ENCODE data around the gene PRKCB.

The PRKCB gene

GRCh38 chr16:23940111-23940510 lies 104.3 kb downstream of the PRKCB start:
- TF ChIP-seq, protein P1, sequence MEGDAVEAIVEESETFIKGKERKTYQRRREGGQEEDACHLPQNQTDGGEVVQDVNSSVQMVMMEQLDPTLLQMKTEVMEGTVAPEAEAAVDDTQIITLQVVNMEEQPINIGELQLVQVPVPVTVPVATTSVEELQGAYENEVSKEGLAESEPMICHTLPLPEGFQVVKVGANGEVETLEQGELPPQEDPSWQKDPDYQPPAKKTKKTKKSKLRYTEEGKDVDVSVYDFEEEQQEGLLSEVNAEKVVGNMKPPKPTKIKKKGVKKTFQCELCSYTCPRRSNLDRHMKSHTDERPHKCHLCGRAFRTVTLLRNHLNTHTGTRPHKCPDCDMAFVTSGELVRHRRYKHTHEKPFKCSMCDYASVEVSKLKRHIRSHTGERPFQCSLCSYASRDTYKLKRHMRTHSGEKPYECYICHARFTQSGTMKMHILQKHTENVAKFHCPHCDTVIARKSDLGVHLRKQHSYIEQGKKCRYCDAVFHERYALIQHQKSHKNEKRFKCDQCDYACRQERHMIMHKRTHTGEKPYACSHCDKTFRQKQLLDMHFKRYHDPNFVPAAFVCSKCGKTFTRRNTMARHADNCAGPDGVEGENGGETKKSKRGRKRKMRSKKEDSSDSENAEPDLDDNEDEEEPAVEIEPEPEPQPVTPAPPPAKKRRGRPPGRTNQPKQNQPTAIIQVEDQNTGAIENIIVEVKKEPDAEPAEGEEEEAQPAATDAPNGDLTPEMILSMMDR (IDR thresholded peaks at IDR 0.05; ENCODE audit: control insufficient read depth, insufficient read depth, low read depth, low read length, missing control alignments) = no peak
- no peak for DNase-seq (ENCODE audit: low read depth)
- no peak overlapping the region for H3K4me3 ChIP-seq (ENCODE audit: control insufficient read depth, low read depth, low read length)

DNA sequence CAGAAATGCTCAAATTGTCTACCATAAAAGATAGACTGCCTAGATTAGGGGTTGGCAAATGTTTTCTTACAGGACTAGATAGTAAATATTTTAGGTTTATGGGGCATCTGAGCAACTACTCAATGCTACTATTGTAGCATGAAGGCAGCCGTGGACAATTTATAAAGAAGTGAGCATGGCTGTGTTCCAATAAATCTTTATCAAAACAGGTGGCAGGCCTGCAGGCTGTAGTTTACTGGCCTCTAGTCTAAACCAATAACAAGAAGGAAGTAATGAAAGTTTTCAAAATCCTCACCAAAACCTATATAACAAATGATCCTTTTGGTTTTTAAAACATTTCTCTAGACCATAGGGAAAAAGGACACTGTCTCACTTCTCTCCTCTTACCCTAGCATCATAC lies 105.2 kb downstream of the PRKCB start:
- TF ChIP-seq, protein P1 (IDR thresholded peaks at IDR 0.05; ENCODE audit: control insufficient read depth, insufficient read depth, low read depth, low read length, missing control alignments) = no peak
- DNase-seq (ENCODE audit: low read depth) = no peak
- H3K4me3 ChIP-seq (ENCODE audit: control insufficient read depth, low read depth, low read length) = no peak overlapping the region

- DNase-seq (ENCODE audit: low read depth) = no peak
These were observed 106.3 kb downstream of the PRKCB start for GRCh38 chr16:23941963-23942564.

GRCh38 chr16:23943604-23944003 lies 107.8 kb downstream of the PRKCB start:
- TF ChIP-seq, protein P1 (IDR thresholded peaks at IDR 0.05; ENCODE audit: control insufficient read depth, insufficient read depth, low read depth, low read length, missing control alignments) = no peak
- no peak for DNase-seq (ENCODE audit: low read depth)
- no peak overlapping the region for H3K4me3 ChIP-seq (ENCODE audit: control insufficient read depth, low read depth, low read length)

More at GRCh38 chr16:23941963-23942564, 106.3 kb downstream of the PRKCB start:
- TF ChIP-seq, protein P1 (IDR thresholded peaks at IDR 0.05; ENCODE audit: control insufficient read depth, insufficient read depth, low read depth, low read length, missing control alignments) = no peak
- H3K4me3 ChIP-seq (ENCODE audit: control insufficient read depth, low read depth, low read length) = no peak overlapping the region

DNA sequence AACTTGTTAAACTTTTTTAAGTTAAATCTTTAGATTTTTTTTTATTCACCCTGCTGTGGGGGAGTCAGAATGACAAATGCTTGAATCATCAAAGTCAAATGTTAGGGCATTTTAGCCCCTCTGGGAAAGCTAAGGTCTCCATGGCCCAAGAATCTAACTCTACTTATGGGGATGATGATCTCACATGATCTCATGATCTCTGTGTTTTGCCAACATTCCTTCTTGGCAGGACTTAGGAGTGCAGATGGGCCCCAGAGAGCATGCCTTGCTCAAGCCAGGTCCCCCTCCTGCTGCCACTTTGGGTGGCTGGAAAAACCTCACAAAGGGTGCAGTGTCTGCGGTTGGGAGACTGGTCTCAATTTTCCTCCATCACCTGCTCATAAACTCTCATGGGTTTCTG lies 108.6 kb downstream of the PRKCB start:
- no peak for DNase-seq (ENCODE audit: low read depth)
- no peak overlapping the region for H3K4me3 ChIP-seq (ENCODE audit: control insufficient read depth, low read depth, low read length)
- TF ChIP-seq, protein P1 (IDR thresholded peaks at IDR 0.05; ENCODE audit: control insufficient read depth, insufficient read depth, low read depth, low read length, missing control alignments) = no peak

DNA sequence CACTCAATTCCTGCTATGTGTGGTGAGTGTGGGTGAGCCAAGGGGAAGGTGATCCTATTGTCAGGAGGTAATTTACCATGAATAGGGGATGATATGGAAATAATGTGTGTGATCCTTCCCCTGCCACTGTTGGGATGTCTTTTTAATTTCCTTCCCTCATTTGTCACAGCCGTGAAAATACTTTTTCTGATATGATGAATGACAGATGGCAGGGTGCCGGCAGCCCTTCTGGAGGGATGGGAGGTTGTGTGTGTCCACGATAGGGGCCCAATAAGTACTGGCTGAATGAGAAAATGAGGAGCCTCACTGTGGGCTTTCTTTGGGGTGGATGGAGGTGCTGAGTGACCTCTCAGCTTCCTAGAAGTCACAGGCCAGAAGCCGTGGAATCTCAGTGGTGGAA lies 109.5 kb downstream of the PRKCB start:
- no peak overlapping the region for H3K4me3 ChIP-seq (ENCODE audit: control insufficient read depth, low read depth, low read length)
- TF ChIP-seq, protein P1 (IDR thresholded peaks at IDR 0.05; ENCODE audit: control insufficient read depth, insufficient read depth, low read depth, low read length, missing control alignments) = no peak
- DNase-seq (ENCODE audit: low read depth) = no peak
